BJ (cell line): ENCODE results near the gene CDS2. TPM values are rescaled to one million over a fixed set of nuclear protein-coding genes. Genes with fewer than 3 reads are reported as not detected.

Experiments
- CTCF ChIA-PET: fragments of 350-600 bp; formaldehyde crosslinking; extraction: SDS; loops from one replicate; lab custom pipeline; 2021; ENCODE audit warnings: antibody characterized with exemption, inconsistent platforms; lab: Yijun Ruan, JAX
- POLR2A ChIA-PET: fragments of 300-600 bp; sonication (Branson Sonifier 250); formaldehyde crosslinking; extraction: SDS; loops from one replicate; lab custom pipeline; 2021; ENCODE audit warnings: antibody characterized with exemption; lab: Charles Lee
- DNase-seq: peaks from one replicate; pipeline ENCODE4 v3.0.0-alpha.2; 2011; ENCODE audit warnings: low read depth
- H3K27me3 ChIP-seq: 2 replicates; pipeline ENCODE4 v1.6.0; 2011; ENCODE audit warnings: low read length; ENCODE audit not compliant: control insufficient read depth, insufficient read depth
- H3K36me3 ChIP-seq: 2 replicates; pipeline ENCODE4 v1.5.1; 2011; ENCODE audit warnings: low read length; ENCODE audit not compliant: control insufficient read depth, insufficient read depth
- H3K4me3 ChIP-seq: 2 replicates; pipeline ENCODE4 v1.5.1; 2011; ENCODE audit warnings: low read depth, mild to moderate bottlenecking, control low read depth, low read length
- polyA plus RNA-seq: library from polyadenylated mRNA; depleted of rRNA; stranded (reverse); fragments of >200 nt; gene quantifications from 2 replicates; pipeline ENCODE4 v1.2.3, GENCODE V29; 2011
- TF ChIP-seq, protein P1 (sequence below): IDR thresholded peaks from 2 replicates; pipeline ENCODE4 v1.5.1; 2011; ENCODE audit warnings: low read depth, mild to moderate bottlenecking, control low read depth, inconsistent platforms, low read length, moderate library complexity; ENCODE audit not compliant: insufficient read depth

CDS2 gene
- polyA plus RNA-seq, 1 experiment: 25.2 TPM

DNA sequence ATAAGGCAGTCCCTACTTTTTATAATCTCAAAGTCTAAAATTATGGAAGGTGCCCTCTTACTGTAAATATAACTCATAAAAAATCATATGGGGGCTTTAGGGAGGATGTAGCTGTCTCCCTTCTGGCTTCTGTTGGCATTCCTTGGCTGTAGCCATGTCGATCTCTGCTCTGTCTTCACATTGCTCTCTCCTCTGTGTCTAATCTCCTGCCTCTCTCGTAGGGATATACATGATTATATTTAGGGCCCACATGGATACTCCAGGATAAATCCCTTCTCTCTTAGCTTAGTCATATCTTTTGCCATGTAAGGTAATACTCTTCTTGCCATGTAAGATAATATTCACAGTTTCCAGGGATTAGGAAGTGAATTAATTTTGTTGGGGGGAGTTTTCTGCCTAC lies 28.6 kb downstream of the CDS2 start:
- no peak for DNase-seq
- TF ChIP-seq, protein P1, sequence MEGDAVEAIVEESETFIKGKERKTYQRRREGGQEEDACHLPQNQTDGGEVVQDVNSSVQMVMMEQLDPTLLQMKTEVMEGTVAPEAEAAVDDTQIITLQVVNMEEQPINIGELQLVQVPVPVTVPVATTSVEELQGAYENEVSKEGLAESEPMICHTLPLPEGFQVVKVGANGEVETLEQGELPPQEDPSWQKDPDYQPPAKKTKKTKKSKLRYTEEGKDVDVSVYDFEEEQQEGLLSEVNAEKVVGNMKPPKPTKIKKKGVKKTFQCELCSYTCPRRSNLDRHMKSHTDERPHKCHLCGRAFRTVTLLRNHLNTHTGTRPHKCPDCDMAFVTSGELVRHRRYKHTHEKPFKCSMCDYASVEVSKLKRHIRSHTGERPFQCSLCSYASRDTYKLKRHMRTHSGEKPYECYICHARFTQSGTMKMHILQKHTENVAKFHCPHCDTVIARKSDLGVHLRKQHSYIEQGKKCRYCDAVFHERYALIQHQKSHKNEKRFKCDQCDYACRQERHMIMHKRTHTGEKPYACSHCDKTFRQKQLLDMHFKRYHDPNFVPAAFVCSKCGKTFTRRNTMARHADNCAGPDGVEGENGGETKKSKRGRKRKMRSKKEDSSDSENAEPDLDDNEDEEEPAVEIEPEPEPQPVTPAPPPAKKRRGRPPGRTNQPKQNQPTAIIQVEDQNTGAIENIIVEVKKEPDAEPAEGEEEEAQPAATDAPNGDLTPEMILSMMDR: no peak
- Histone ChIP-seq H3K4me3 (no peak overlapping the region), H3K36me3 (no peaks in the 10 kb centered on the region), H3K27me3 (no peaks in the 10 kb centered on the region)
- ChIA-PET POLR2A (no interaction called here), CTCF (interaction anchor here (1.0 to 2.7 kb wide), 3 partner anchors 14 to 29 kb away, joined by 3 to 8 read pairs (median 6); partner anchors contain the start of gene CDS2)

DNA sequence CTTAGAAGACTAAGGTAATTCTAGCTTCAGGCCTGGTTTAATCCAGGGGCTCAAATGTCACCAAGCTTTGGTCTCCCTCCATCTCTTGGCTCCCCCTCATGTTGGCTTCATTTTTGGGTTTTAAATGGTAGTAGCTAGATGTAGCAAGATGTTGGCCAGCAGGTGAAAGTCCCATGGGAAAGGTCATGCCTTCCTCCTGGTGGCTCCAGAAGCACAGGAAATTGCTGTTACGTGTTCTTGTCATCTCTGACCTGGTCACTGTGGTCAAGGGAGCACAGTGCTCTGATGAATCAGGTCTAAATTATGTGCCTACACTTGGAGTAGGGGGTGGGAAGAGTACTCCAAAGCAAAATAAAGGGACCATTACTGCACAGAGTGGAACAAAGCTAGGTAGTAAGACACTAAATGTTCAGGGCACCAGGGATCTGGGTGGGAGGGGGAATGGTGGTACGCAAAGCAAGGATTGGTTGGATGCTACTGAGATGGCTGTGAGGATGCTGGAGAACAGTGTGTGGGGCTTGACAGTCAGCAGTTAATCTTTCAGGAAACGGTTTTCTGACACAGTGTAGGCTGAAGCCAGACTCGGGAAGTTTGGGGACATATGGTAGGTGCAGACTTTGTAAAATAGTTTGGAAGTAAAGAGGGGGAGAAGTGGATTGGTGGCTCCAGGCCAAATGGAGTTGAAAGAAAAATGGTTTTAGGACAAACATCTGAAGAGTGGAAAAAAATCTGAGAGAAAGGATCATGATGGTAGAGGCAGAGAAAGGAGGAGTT lies 30.1 kb downstream of the CDS2 start:
- TF ChIP-seq, protein P1: no peak
- H3K27me3 ChIP-seq: no peaks in the 10 kb centered on the region
- H3K36me3 ChIP-seq: no peaks in the 10 kb centered on the region
- POLR2A ChIA-PET: no interaction called here
- DNase-seq: no peak
- CTCF ChIA-PET: interaction anchor here (0.9 to 1.7 kb wide), 3 partner anchors 16 to 35 kb away, joined by 3 to 7 read pairs (median 5); partner anchors contain the start of gene CDS2
- H3K4me3 ChIP-seq: no peak overlapping the region

DNA sequence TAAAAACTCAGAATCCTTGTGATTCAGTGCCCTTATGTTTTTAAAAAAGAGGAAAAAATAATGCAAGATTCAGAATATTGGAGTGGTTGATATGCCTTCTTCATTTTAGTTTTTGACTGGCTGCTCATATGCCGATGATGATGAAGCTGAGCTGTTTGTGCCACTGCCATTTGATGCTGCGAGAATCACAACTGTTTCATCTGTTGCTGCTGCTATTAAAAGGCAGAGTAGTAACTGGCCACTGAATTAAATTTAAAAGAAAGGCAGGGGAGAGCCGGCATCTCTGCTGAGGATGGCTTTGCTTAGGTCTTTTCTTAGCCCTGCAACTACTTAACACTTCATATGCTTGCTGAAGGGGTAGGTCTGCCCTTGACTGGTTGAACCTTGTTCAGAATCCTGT lies 33.1 kb downstream of the CDS2 start:
- Histone ChIP-seq H3K36me3 (no peaks in the 10 kb centered on the region), H3K27me3 (no peaks in the 10 kb centered on the region), H3K4me3 (no peak overlapping the region)
- no peak for DNase-seq
- TF ChIP-seq, protein P1: no peak
- ChIA-PET POLR2A (no interaction called here), CTCF (no interaction called here)

DNA sequence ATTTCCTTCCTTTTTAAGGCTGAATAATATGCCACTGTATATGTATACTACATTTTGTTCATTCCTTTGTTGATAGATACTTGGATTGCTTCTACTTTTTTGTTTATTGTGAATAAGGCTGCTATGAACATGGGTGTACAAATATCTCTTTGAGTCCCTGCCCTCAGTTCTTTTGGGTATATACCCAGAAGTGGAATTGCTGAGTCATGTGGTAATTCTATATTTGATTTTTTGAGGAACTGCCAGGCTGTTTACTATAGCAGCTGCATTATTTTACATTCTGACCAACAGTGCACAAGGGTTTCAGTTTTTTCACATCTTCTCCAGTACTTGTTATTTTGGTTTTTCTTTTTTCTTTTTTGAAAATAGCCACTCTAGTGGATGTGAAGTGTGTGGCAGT lies 34.1 kb downstream of the CDS2 start:
- ChIA-PET CTCF (no interaction called here), POLR2A (no interaction called here)
- Histone ChIP-seq H3K36me3 (no peaks in the 10 kb centered on the region), H3K4me3 (no peak overlapping the region), H3K27me3 (no peaks in the 10 kb centered on the region)
- DNase-seq: no peak
- TF ChIP-seq, protein P1: no peak

DNA sequence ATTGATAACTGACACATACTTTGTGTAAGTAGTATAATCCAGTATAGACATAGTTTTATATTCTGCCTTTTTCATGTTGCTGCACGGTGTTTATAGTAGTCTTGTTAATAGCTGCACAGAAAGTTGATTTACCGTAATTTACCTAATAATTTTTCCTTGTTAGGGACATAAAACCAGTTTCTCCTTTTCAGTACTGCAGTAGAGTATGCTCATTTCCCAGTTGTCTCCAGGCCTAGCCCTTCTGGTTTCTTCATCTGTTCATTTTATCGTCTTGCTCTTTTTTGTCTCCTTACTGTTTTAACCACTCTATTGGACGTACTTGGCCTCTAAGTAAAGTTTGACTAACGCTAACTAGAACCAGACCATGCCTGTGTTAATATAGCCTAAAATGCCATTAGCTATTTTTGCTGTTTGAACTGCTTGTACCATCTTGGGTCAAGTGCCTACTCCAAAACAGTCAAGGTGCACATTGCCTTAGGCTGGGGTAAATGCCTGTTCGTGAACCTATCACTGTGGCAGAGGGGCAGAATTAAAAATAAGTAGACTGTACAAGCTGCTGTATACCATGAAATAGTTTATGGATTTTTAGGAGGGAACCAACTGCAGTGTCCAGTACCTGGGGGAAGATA lies 34.8 kb downstream of the CDS2 start:
- no peak for DNase-seq
- TF ChIP-seq, protein P1: no peak
- Histone ChIP-seq H3K4me3 (no peak overlapping the region), H3K36me3 (no peaks in the 10 kb centered on the region), H3K27me3 (no peaks in the 10 kb centered on the region)
- ChIA-PET POLR2A (no interaction called here), CTCF (no interaction called here)
